Measurements from ENCODE around the gene CNKSR3. TPM values are rescaled to one million over a fixed set of nuclear protein-coding genes. Genes with fewer than 3 reads are reported as not detected.

CNKSR3 gene
- total and polyA plus RNA-seq, 2 of the 8 experiments (the other 6 are each of a cell fraction or from before 2014, with no cell fraction given) = 1.2 to 6.2 TPM

DNA sequence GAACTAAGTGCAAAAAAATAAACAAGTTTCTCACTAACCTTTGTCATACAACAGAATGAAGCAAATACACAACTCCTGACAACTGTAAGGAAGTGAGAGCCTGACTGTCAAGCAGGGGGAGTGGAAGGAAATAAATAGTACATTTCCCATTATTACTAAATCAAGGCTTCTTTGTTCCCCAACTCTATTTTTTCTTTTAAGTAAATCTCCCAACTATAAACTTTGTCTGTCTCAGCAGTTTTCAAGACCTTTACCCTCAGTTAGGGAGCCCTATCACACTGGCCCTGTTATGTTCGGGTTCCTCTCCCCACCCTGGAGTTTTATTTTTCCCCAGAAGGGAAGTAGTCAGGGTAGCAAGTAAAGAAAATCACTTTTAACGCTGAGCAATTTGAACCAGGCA, 129.7 kb downstream of the CNKSR3 start:
- Histone ChIP-seq H4K20me1 (replicated peaks in 1 of 2; ENCODE audit: control insufficient read depth in 1 of 2, insufficient read depth in 2 of 2, low read length in 2 of 2) (no peaks in the 10 kb centered on the region), H2BK5ac (ENCODE audit: low read depth, low read length) (no peak overlapping the region), H3K56ac (replicated peaks; ENCODE audit: insufficient read length, low read depth, low read length) (no peak overlapping the region), H2AFZ (ENCODE audit: low read length) (no peak overlapping the region), H3K27me3 (replicated peaks in 1 of 4; ENCODE audit: control insufficient read depth in 3 of 4, extremely low read depth in 1 of 4, insufficient read depth in 3 of 4, low read length in 3 of 4) (no peaks in the 10 kb centered on the region), H2AK5ac (ENCODE audit: low read depth, low read length) (no peak overlapping the region), H3K18ac (ENCODE audit: extremely low read depth, low read length) (no peak overlapping the region), H3K4me1 (replicated peaks in 1 of 4; ENCODE audit: control insufficient read depth in 3 of 4, insufficient read depth in 4 of 4, low read length in 3 of 4) (0 out of 7 replicates have a peak, but pooled peaks cover 0 to 3% (median 0%) of the 10 kb centered on the region in 4 experiments), H3K14ac (ENCODE audit: insufficient read length) (no peak overlapping the region), H2BK120ac (replicated peaks; ENCODE audit: low read depth, low read length) (no peak overlapping the region), H3K23ac (ENCODE audit: insufficient read length) (no peak overlapping the region), H2BK20ac (ENCODE audit: low read length) (no peak overlapping the region), H3K4ac (replicated peaks; ENCODE audit: insufficient read length, low read depth, low read length) (no peak overlapping the region), H3K4me2 (ENCODE audit: insufficient read depth in 1 of 2, low read depth in 2 of 2, low read length in 2 of 2) (no peak overlapping the region), H3K27ac (ENCODE audit: low read depth, low read length) (no peak overlapping the region), H3K9me3 (ENCODE audit: insufficient read depth in 2 of 2, low read depth in 1 of 2, low read length in 1 of 2) (no peaks in the 10 kb centered on the region), H2BK12ac (ENCODE audit: low read depth, low read length) (no peak overlapping the region), H3K4me3 (ENCODE audit: extremely low read depth in 1 of 4, insufficient read depth in 2 of 4, low read depth in 3 of 4, low read length in 4 of 4) (no peak overlapping the region), H4K91ac (replicated peaks; ENCODE audit: insufficient read length, low read length) (no peak overlapping the region), H3K79me2 (ENCODE audit: control insufficient read depth in 1 of 2, insufficient read depth in 2 of 2, low read length in 2 of 2) (no peaks in the 10 kb centered on the region), H3K79me1 (ENCODE audit: low read depth, low read length) (no peaks in the 10 kb centered on the region), H2BK15ac (ENCODE audit: low read length) (no peak overlapping the region), H3K36me3 (ENCODE audit: control insufficient read depth in 2 of 4, insufficient read depth in 4 of 4, low read length in 3 of 4) (no peaks in the 10 kb centered on the region), H4K5ac (ENCODE audit: insufficient read length, low read depth, low read length) (no peak overlapping the region), H3K23me2 (ENCODE audit: low read depth, low read length) (no peaks in the 10 kb centered on the region), H3K9ac (replicated peaks in 1 of 4; ENCODE audit: extremely low read depth in 1 of 4, low read depth in 3 of 4, low read length in 3 of 4) (no peak overlapping the region), H4K8ac (ENCODE audit: extremely low read depth, insufficient read depth, low read length) (no peak overlapping the region)
- TF ChIP-seq EP300 (IDR thresholded peaks at IDR 0.05; ENCODE audit: borderline replicate concordance in 1 of 2, low read depth in 2 of 2, low read length in 2 of 2) (no peak), TAF1 (IDR thresholded peaks at IDR 0.05; ENCODE audit: low read depth, low read length) (no peak)
- no peak for DNase-seq (ENCODE audit: low read depth in 1 of 2, low spot score in 2 of 2)
- POLR2A ChIA-PET (ENCODE audit: partially characterized antibody) = no interaction called here
- 86% methylated on average over 2 of the region's 2 CpGs; no CpG with 5 or more reads in 1 of the 2 experiments for WGBS, 2 experiments (ENCODE audit: extremely low coverage in 1 of 2, insufficient coverage in 1 of 2, insufficient read length in 1 of 2, insufficient replicate concordance in 2 of 2, low coverage in 1 of 2, low lambda C conversion rate in 2 of 2, missing lambda C conversion rate in 1 of 2)
- CTCF ChIA-PET (ENCODE audit: partially characterized antibody) = no interaction called here
- FAIRE-seq = no peak
